Forelimb muscle (tissue), 1 donor: ENCODE measurements around the gene LSAMP. TPM values are rescaled to one million over a fixed set of nuclear protein-coding genes. Genes with fewer than 3 reads are reported as not detected.

Experiments used
- DNase-seq: peaks from one replicate; pipeline ENCODE4 v3.0.0-alpha.2; 2013; ENCODE audit warnings: low read depth
- polyA plus RNA-seq: library from polyadenylated mRNA; unstranded; fragments of 120-200 nt; gene quantifications from one replicate; pipeline ENCODE4 v1.2.1, GENCODE V29; 2013; ENCODE audit not compliant: insufficient read length

The LSAMP gene
- polyA plus RNA-seq, 1 donor: 4.5 TPM

DNA sequence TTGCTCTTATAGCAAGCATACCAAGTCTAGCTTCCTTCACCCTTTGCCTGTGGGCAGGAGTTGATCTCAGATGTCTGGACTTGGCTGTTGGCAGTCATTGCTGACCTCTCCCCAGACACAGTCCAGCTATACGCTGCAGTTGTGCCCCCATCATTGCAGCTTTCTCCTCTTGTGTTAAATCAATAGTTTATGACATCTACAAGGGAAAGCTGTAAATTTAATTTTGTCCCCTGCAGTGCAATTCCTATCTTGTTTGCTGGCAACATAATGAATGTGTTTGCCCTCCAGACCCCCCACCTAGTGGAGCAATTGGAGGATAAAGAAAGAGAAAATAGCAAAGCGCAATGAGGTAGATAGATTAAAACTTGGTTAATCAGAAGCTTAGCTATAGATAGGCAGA lies 280.2 kb downstream of the LSAMP start:
- no peak for DNase-seq

DNA sequence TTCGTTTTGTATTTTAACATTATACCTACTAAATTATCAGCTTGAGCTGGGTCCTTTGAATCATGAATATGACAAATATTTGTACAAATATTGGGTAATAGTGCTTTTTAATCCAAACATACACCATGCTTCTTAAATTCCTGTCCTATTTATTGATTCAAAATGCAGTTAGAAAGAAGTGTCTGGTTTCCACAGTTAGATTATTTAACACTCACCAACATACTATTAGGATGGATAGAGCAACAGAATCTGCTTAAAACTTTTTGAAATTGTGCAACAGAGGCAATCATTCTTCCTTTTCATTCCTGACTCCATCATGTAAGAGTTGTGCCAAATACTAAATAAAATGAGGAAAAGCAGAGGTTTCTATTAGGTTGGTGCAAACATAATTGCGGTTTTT lies 281.2 kb downstream of the LSAMP start:
- no peak for DNase-seq

DNA sequence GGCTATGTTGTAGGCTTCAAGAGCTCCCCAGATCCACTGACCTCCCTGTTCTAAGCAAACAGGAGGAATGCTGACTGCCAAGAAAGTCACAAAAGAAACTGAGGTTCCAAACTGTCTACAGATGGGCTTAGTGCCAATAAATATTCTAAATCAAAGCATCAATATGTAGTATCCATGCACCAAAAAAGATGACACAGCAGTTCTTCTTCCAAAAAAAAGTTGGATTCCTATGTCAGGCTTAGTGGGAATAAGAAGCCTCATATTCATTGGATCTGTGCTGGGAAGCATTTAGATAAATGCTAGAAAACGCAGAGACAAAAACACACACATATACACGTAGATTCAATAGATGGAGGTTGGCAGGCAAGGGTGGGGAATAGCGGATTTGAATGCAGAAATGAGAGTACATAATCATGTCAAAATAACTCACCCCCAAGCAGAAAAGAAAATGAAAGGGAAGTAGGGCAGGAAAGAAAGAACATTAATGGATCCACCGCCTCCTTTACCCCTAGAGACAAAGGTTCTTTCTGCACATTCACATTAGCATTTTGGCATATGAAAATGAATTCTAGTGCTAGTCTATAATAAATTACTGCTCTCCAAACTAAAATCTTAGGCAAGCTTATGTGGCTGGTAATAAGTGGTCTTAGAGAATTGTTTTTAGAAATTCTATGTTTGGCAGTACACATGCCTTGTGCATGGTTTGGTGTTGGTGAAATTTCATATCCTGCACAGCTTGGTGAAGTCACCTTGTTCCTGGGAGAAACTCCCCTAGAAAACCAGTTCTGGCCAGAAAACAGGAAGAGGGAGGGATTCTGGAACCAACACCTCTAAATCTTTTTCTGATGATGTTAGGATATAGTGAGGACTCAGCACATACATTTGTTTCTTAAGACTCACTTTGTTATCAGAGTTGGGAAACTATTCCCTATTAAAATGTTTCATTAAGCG lies 283.4 kb downstream of the LSAMP start:
- no peak for DNase-seq

DNA sequence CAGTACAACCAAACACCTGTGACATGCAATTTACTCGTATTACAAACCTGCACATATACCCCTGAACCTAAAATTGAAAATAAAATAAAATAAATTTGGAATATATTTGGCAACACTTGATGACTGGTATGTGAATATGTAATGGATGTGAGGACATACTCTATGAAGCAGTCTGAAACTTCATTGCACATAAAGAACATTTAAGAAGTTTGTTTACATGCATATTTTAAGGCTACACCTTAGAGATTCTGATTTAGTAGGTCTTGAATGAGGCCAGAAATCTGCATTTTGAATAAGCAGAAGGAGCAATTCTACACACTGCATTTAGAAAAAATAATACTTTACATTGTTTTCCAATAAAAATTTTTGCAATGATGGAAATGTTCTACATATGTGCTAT lies 284.7 kb downstream of the LSAMP start:
- no peak for DNase-seq

DNA sequence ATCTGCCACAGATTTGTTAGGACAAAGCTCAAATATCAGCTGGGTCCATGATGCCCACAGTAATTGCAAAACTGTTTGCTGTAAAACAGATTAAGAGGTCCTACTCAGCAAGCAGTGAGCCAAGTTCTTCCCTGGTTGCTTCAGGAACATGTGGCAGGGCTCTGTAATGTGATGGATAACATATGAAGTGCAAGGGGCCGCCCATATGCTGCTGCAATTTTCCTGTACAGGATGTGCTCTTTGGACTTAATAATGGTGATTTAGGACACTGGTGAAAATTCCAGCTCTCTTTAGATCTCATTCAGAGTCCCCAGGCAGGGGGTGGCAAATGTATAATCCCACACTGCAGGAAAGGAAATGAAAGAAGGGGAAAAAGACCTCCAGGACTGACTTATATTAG lies 289.4 kb downstream of the LSAMP start:
- no peak for DNase-seq

DNA sequence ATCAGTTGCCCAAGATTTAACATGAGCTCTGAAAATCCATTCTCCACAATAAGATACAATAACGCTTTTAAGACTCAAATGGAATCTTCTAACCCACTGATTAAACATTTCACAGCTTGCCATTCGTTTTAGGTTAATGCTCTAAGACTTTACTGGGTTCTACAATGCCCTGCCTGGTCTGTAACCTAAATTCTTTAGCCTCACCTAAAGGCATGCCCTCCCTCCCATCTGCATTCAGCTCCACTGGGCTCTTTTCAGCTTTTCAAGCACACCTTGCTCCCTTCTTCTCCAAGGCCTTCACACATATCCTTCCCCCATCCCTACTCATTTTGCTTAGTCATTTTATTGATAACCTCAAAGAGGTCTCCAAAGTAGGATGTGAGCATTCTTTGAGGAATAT lies 290.9 kb downstream of the LSAMP start:
- DNase-seq: no peak

DNA sequence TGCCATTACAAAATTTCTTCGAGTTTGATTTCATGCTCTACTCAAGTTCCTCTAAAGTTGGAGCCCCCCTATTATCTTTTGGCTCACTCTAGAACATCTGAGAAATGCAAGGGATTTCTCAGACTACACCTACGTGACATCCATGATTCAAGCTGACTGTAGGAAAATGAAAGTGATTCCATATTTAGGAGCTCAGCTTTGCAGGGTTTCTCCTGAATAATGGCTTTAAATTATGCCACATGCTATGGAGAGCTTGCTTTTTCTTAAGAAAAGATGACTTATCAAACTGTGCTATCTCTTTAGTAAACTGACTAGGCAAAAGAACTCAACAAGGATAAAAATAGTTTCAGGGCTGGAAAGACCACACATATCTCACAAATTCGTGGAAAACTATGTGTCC lies 292.1 kb downstream of the LSAMP start:
- DNase-seq: no peak

DNA sequence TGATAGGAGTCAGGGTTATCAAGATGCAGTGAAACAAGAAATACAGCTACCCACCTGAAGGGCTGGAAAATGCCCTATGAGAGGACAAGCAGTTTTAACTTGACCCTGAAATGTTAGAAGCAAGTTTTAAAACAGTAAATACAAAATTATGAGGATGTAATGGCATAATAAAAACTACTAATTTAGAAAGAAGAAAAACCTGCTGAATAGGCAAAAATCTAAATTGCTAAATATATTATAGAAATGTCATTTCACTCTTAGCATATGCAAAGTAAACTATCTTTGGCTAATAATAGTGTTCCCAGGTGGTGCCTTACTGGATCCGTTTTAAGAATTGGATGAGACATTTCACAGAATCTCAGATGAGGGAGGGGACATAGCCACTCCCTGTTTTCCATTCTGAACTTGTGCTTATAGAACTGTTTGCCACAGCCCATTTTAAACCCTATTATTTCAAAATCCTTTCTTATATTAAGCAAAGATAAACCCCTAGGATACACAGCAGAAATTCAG lies 294.6 kb downstream of the LSAMP start:
- DNase-seq: no peak

DNA sequence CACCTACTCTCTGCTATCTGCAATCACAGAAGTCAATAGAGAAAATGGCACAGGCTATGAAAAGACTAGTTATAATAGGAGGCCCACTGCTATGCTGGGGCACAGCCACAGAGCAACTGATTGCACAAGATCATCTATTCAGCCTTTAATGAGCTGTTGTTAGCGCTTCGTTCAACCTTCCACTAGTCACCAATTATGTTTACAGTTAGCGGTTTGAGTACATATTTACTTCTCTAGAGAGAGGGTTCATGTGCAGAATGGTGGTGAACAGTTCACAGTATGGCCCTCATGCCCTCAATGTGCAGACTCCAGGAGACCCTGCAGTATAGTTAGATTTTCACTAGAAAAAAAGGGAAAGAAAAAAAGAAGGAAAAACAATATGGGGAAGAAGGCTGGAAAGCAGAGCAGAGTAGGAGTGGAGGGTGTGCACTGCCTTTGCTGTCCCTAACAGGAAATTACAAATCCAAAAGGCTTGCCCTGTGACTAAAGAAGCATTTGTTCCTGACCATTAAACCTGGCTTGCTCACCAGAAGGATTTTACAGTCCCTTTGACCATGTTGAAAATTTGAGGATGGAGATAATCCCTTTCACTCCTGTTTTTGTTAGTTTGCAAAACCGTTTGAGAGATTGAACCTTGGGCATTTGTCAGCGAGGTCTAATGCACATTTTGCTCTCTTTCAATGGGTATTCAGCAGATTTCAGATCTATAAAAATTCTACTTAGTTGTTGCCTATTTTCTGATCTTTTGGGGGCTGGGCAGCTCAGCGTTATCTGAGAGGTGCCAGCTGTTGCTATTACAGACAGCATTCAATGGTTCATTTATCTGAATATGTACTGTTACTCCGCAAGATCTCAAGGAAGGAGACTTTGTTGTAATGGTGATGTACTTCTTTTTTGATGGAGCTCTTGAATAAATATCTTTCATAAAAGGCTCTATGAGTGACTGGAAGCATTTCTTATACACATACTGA lies 296.1 kb downstream of the LSAMP start:
- DNase-seq: no peak

DNA sequence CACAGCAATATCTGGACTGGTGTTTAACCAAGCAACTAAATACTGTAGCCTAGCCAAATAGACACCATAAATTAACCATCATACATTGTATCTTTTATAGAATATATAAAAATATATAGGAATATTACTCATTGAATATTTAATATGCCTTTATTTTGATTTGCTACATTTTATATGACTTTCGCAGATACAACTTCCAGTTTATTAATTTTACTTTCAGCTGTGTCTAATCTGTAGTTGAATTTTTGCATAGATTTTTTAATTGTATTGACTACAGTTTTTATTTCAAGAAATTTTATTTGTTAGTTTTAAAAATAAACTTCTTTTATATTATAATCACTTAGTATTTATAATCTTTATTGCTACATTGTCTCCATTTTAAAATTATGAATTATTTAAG lies 299.7 kb downstream of the LSAMP start:
- no peak for DNase-seq

DNA sequence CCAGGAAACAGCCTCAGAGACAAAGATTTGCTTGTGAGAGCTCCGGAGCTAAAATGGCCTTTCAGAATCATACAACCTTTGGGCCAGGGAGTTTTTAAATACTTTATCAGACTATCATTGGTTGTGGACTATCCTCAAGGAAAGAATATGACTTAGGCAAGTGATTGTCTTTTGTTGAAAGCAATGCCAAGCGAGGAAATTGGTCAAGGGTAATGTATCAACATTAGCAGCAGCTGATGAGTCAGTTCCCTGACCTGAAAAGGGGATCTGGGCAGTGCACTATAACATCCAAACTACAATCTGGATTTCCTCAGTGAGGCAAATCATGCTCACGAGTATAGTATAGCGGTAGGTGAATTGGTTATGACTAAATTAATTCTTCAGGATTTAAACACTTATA lies 303.6 kb downstream of the LSAMP start:
- no peak for DNase-seq

DNA sequence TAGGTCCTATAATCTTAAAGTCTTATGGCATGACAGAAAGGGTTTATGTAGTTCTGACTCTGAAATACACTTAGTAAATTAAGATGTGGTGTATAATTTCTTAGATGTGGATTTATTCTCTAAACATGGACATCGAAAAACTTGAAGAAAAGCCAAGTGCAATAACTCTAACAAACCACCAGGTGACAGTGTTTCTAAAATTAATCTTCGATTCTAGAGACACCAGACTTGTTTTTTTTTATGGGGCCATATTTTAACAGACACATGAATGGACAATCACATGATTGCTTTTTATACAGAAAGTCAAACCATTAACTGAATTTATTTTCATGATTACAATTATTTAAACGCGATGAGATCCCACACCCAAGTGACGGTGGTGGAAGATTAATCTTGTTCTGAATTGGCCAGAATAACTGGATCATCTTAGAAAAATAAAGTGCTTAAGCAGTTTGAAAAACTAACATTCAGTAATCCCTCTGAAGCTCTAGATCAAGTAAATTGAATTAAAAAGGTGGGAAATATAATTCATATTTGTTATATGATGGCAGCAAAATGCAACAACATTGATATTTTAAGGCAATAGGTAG lies 305.1 kb downstream of the LSAMP start:
- no peak for DNase-seq

DNA sequence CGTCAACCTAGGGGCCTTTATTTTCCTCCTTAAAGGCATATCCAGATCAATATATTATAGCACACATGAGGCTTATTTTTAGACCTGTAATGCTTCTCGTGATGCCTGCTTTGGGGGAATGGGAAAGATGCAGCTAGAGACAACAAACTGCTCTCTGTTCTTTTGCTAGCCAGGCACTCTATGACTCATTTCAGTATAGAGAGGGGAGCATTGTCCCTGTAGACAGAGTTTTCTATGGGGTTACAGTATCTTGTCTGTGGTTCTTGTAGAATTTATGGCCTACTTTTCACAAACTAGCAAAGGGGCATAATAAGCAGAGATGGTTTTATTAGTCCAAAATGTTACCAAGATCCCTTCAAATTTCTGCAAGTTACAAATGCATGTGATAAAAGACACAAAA lies 305.6 kb downstream of the LSAMP start:
- no peak for DNase-seq

DNA sequence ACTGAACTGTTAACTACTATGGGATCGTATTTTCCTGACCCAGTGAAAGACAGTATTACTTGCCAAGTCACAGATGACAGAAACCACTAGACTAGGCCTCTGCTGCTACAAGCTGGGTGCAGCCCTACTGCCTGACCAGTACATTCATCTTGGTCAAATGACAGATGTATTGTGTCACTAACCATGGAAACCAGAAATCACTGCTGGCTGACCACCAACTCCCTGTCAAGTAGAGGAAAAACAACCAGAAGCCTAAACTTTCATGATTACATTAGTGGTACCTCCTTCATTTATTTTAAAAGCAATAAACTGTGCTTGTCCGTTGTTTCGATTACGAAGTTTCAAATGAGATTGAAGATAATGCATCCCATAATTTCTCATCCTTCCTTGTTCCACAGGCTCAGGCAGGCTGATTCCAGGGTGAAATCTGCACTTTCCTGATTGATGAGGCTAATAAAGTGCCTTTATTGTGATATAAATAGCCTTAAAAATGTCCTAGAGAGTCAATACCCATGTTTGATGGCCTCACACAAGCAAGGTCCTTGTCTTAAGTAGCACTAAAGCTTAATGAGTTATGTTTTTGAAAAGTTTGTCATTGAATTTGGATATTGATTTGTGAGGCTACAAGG lies 309.7 kb downstream of the LSAMP start:
- no peak for DNase-seq

DNA sequence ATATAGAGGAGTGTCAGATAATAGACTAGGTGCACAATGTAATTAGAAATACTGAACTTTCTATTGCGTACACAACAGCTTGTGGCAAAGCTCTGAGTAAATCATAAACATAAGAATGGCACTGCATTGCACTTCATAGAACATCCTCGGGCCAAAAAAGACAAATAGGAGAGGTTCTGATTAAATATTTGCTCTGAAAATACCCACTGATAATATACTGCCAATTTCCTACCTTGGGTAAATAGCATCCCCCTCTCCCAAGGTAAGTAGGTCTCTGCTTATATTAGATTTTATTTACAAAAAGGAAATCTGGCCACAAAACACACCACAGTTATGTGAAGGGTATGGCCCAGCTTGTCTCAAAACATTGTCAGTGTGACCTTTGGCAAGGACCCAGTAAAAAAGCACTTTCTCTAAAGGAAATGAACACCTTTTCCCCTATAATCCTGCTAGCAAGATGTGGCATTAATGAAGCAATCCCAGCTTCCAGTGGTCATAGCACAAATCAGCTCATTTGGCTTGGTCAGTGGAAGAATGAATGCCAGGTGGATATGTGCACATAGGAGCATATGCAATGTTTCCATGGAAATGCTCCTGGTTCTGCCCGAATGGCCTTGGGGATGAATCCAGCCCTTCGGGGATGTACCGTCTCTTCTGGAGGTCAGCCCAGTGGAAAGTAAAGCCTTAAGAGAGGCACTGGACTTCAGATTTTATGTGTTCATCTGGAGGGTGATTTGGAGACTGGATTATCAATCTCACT lies 315.9 kb downstream of the LSAMP start:
- DNase-seq: no peak

DNA sequence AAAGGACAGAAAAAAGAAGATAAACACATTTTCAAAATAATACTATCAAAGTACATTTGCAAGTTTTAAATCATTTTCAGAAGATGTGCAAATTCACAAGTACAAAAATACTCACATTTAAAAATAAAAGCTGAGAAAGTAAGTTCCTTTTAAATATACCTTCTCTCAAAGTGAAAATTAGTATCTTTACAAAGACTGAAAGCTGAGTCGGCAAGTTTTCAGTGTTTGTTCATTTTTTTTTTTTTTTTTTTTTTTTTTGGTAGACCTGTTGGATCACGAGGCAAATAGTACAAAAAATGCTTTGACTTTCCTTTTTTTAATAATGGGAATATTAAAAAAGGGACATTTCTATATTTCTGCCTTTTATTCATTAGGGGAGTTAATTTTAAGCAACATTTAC lies 317.8 kb downstream of the LSAMP start:
- DNase-seq: no peak

DNA sequence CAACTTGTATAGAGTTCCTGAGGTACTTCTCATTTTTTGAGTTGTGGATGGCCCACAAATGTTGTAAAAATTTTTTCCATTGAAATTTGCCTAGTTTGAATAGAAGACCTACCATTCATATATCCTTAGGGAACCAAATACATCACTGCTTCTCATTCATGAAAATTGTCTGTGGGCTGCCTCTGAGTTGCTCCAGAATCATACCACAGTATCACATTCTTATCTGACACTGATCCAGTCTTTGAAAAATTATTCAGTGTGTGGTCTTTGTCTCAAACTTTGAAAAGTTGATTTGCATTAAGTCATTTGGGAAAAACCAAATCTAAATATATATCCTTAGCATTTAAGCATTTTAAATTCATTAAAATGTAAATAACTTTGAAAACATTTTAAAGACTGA lies 321.1 kb downstream of the LSAMP start:
- DNase-seq: no peak

DNA sequence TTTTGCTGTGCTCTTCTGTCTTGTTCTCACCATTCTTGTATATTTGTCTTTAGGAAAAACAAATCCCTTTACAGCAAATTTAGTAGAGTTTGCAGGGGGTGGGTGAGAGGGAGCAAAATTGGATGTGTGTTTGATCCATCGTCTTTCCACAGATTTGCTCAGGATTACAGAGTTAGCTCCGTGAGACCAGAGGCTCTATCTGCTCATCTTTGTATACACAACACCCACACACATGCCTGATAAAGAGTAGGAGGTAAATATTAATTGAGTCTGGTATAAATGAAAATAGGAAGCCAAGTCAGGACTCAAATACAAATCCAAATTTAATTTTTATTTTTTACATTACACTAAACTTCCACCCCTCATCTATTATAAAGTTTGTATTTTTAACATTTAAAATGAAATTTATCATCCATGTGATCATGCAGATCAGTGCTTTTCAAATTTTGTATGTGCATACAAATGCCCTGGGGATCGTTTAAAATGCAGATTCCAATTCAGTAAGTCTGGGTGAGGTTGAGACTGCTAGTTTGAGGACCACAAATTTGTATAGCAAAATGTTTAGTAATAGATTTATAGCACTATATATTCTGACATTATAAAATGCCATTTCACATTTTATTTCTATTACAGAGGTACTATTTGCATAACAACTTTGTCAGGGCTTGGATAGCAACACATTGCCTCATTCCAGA lies 326.7 kb downstream of the LSAMP start:
- no peak for DNase-seq

DNA sequence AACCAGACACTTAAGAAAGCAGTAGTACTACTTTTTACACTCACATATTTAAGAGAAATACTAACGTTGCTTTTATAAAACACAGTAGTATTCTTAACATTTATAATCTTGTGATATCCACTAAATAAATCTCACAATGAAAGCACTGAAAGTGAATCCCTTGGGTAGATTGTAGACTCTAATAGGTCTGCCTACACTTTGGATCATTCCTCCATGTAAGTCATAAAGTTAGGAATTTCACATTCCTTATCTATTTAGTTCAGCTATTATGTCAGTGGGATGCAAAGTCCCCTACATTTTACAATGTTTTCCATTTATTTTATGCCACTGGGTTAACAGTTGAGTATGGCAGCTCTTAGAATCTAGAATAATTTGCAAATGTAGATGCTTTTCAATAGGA lies 330.7 kb downstream of the LSAMP start:
- DNase-seq: no peak

DNA sequence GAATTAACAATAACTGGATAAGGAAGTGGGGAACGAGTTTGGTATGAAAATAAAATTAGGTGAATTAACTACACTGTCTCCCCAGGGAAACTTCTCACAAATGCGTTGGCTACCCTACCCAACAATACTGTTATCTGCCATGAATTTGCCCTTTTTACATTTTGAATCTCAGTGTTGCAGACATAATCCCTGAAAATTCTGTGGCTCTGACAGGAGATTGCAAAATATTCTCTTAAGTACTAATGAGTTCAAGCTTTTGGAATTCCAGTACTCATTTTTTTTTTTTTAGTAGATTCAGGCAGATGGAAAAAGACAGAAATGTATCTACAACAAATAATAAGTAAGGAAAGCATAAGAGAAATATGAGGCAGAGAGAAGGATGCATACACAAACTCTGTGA lies 332.6 kb downstream of the LSAMP start:
- DNase-seq: no peak
